Cardiac fibroblast (primary cell): ENCODE data around the gene MRGPRF.

Experiments
- DNase-seq, 2 donors: peaks; one replicate each; pipeline versions ENCODE4 v3.0.0 to v3.0.0-alpha.2; 2010; ENCODE audit warnings: low read depth in 2 of 2
- H3K4me3 ChIP-seq, 2 donors: replicated peaks in 1 of 2; 1 replicate in 1 of 2; 2 replicates in 1 of 2; pipeline ENCODE4 v1.5.1; 2011; ENCODE audit warnings: low read depth in 2 of 2, low read length in 2 of 2, mild to moderate bottlenecking in 2 of 2, moderate library complexity in 1 of 2
- TF ChIP-seq, protein P1 (sequence below): IDR thresholded peaks from one replicate; pipeline ENCODE4 v1.5.1; 2011; ENCODE audit warnings: low read depth, mild to moderate bottlenecking, low read length, inconsistent platforms

MRGPRF gene

DNA sequence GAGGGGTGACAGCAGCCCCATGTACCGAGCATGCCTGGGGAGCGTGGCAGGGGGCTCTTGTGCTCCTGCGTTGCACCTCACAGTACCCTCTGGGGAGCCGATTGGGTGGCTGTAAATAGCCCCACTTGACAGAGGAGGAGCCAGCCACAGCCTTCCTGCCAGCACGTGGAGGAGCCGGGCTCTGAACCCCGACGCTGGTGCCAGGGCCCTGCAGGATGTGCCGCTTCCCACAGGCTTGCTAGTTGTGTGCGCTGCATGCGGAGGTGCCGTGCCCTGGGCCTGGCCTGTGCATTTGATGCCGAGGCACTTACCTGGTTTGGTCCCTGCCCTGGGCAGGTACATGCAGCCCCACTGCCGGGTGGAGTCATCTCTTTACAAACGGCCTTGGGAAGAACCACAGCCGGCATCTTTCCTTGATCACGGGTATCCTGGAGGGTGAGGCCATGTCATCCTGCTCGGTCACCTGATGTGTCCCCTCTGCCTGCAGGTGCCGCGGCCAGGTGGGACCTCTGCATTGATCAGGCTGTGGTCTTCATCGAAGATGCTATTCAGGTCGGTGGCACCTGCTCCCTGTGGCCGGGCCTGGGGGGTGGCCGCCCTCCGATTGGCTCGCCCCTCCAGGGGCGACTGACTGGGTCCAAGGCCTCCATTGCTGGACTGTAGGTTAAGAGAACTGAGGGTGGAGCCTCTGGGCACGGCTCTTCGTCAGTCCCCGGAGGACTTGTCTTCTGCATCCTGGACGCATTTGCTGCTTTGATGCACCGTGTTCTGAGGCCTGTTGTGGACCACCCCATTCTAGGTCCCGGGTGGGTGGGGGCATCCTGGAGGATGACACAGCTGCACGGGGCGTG lies 40.7 kb upstream of the MRGPRF start:
- no peak for DNase-seq
- TF ChIP-seq, protein P1, sequence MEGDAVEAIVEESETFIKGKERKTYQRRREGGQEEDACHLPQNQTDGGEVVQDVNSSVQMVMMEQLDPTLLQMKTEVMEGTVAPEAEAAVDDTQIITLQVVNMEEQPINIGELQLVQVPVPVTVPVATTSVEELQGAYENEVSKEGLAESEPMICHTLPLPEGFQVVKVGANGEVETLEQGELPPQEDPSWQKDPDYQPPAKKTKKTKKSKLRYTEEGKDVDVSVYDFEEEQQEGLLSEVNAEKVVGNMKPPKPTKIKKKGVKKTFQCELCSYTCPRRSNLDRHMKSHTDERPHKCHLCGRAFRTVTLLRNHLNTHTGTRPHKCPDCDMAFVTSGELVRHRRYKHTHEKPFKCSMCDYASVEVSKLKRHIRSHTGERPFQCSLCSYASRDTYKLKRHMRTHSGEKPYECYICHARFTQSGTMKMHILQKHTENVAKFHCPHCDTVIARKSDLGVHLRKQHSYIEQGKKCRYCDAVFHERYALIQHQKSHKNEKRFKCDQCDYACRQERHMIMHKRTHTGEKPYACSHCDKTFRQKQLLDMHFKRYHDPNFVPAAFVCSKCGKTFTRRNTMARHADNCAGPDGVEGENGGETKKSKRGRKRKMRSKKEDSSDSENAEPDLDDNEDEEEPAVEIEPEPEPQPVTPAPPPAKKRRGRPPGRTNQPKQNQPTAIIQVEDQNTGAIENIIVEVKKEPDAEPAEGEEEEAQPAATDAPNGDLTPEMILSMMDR: no peak
- H3K4me3 ChIP-seq: no peak overlapping the region

- no peak for DNase-seq
- TF ChIP-seq, protein P1: no peak
- no peak overlapping the region for H3K4me3 ChIP-seq
Measured at GRCh38 chr11:69053169-69053477, 40.1 kb upstream of the MRGPRF start.

GRCh38 chr11:69052343-69053168 lies 39.5 kb upstream of the MRGPRF start:
- H3K4me3 ChIP-seq: no peak overlapping the region
- TF ChIP-seq, protein P1: no peak
- no peak for DNase-seq

- TF ChIP-seq, protein P1: no peak
- DNase-seq: no peak
- no peak overlapping the region for H3K4me3 ChIP-seq
Measured at GRCh38 chr11:69051381-69052342, 38.6 kb upstream of the MRGPRF start.

DNA sequence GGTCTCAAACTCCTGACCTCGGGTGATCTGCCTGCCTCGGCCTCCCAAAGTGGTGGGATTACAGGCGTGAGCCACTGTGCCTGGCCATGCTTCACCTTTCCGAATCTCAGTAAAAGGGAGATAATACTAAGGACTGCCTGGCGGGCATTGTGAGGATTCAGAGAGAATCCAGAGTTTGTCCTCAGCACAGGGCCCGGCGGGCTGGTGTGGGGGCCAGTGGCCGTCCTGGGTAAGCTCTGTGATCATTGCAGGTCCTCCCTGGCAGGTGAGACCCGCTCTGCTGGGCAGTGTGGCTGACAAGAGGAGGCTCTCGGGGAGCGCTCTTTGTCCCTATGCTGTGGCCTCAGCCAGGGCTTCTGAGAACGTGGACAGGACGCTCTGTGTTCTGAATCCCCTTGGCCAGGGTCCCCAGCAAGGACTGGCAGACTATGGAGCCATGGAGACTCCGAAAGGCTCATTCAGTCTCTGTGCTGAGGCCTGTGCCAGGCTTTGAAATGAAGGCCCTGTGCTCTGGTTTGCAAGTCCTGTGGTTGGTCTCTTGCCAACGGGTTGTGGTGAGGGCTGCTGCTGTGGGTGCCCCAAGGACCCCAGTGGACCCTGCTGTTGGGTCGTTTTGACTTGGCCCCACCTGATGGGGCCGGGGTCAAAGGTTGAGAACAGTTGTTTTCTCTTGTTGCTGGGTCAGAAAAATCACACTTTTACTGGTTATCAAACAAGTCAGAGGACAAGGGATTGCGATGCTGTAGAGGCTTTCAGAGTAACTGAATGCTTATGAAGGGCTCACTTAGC lies 37.7 kb upstream of the MRGPRF start:
- no peak for DNase-seq
- TF ChIP-seq, protein P1: no peak
- H3K4me3 ChIP-seq: no peak overlapping the region

DNA sequence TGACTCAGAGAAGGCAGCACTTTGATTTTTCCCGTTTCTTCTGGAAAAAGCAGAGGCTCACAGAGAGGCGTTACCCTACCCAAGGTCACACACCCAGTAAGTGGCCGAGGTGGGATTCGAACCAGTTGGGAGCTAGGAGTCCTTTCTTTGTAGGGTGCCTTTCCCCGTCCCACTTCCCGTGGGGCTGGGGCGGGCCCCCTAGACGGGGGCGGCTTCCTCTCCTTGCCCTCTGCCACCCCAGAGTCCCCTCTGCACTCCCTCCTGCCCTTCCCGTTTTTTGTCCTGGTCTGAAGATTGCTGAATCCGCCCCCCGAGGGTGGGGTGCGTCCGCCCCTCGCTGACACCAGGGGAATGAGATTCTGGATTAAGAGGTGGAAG lies 36.4 kb upstream of the MRGPRF start:
- TF ChIP-seq, protein P1: no peak
- H3K4me3 ChIP-seq: peak overlapping the region; percentile 71 to 84
- DNase-seq: no peak
